Left colon (tissue), 2 donors: ENCODE measurements around the gene ROS1. TPM values are rescaled to one million over a fixed set of nuclear protein-coding genes. Genes with fewer than 3 reads are reported as not detected.
"Not testable (repeated sequence)": the region's sequence is repeated elsewhere in the genome, so short reads cannot be mapped to it uniquely, and the experiment has no call there.

Experiments used
- ATAC-seq: fragments of 200-7000 bp; cut with Tn5 transposase; one replicate; pipeline ENCODE4 v1.9.1; 2020; ENCODE audit warnings: mild to moderate bottlenecking, moderate library complexity
- DNase-seq, 2 donors: peaks; one replicate each; pipeline ENCODE4 v3.0.0-alpha.2; 2020
- intact Hi-C, 2 donors: fragments of 100-400 bp; cut with DNase I in 1 of 2; cut with micrococcal nuclease in 1 of 2; formaldehyde crosslinking; loops; one replicate each; pipeline versions ENCODE4 v1.11.2 to v1.14.0; 2022; cut with DNase I, micrococcal nuclease
- total RNA-seq, 2 donors: library from RNA; stranded (reverse); fragmentation: NEBNext Ultra II Directional; extraction: Animal tissue kit (Norgen Biotek cat#: 25700); gene quantifications; one replicate each; pipeline ENCODE4 v1.2.1, GENCODE V29; 2021
- donor health status: DM: no; HTN: no; CAD: no.
- donor health status: DM: yes; HTN: yes; CAD: no.

ROS1 gene
- total RNA-seq, 2 donors from 2014 or later = 1.7 to 2.6 TPM

- intact Hi-C loops = no loop called here
- ATAC-seq (no peak), DNase-seq (no peak)
These were observed 21.1 kb upstream of the ROS1 start for GRCh38 chr6:117446861-117447260.

- DNase-seq (no peak), ATAC-seq (no peak)
- intact Hi-C loops = loop anchor here in 1 of 2 donors (5.0 kb wide), 1 partner anchor 163 kb away; no protein-coding TSS in a partner anchor
These were observed 18.9 kb upstream of the ROS1 start for GRCh38 chr6:117444600-117444999.

- DNase-seq, ATAC-seq: not testable (repeated sequence)
- intact Hi-C loops = loop anchor here in 1 of 2 donors (5.0 kb wide), 1 partner anchor 165 kb away; no protein-coding TSS in a partner anchor
These were observed 16.6 kb upstream of the ROS1 start for GRCh38 chr6:117442313-117442712.

DNA sequence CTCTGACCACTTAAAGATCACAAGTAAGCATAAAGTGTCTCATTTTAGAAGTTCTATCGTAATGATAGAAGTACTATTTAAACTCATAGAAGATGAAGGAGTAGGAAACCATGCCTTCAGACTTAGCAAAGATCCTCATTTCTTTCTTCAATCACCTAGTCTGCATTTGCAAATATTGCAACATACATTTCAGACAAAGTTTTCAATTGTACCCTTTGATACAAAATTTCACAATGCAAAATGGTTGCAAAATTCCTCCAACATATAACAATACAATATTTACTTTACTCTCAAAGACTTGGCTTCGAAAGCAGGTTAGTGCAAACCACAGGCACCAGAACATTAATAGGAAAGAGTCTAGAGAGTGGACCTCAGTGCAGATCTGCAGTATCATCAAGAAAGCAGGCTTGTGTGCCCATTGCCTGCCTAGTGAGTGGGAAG lies 16.1 kb upstream of the ROS1 start:
- no peak for ATAC-seq
- intact Hi-C loops = loop anchor here in 1 of 2 donors (5.0 kb wide), 1 partner anchor 165 kb away; no protein-coding TSS in a partner anchor
- no peak for DNase-seq

GRCh38 chr6:117440706-117441525 lies 15.2 kb upstream of the ROS1 start:
- intact Hi-C loops = loop anchor here in 1 of 2 donors (5.0 kb wide), 1 partner anchor 166 kb away; no protein-coding TSS in a partner anchor
- ATAC-seq = no peak
- no peak for DNase-seq

- peak; percentile 60 for ATAC-seq
- intact Hi-C loops = no loop called here
- no peak for DNase-seq
These were observed 6.5 kb upstream of the ROS1 start for GRCh38 chr6:117432273-117432672.

- intact Hi-C loops = no loop called here
- DNase-seq (no peak), ATAC-seq (no peak)
These were observed 2.0 kb downstream of the ROS1 start for GRCh38 chr6:117423754-117424153.

DNA sequence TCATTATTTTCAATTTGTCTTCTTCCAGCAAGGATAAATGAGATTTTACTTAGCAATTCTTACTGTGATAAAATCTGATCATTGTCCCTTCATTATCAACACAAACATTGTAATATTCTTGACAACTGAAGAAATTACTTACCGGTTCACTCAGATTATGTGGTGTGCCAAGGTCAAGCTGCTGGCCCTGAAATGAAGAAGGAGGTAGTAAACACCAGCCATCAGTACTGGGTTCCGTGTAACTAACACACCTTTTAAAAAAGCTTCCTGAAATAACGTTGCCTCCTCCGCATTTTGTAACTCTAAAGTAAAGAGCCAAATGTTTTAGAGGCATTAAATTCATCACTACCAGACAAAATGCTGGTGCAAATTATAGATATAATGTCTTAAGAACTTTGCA lies 7.4 kb downstream of the ROS1 start:
- peak; percentile 78 for ATAC-seq
- DNase-seq = no peak
- intact Hi-C loops = no loop called here

DNA sequence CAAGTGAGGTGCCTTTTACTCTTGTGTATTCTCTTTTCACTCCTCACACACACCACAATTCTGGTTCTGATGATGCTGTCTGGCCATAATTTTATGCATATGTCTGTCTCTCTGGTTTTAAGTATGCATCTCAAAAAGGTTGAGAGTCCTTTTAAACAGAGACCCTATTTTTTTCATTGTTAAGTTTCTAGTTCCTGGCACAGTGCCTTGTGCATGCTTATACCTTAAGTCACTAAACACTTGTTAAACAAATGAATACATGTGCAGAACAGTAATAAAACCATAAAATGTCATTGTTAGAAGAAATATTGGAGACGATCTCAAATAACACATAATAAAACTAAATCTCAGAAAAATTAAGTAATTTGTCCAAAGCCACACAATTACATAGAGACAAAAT lies 7.9 kb downstream of the ROS1 start:
- intact Hi-C loops = no loop called here
- peak; percentile 48 for ATAC-seq
- no peak for DNase-seq

DNA sequence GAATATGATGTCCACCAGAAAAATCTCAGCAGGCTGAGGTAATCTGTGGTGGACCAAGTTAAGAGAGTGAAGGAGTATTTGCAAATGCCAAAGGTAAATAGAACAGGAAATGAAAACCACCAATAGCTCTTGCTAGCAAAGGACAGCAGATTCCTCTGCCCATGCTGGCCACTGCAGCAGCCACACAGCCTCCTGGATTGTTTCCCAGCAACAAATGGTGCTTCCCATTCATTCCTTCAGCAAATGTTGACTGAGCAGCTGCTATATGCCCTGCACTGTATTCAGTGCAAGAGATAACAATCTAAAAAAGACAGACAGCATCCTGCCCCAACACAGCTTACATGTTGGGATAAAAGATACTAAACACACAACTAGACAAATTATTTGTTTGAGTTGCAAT lies 11.0 kb downstream of the ROS1 start:
- intact Hi-C loops = no loop called here
- ATAC-seq = peak; percentile 46
- DNase-seq = no peak

- intact Hi-C loops = no loop called here
- ATAC-seq (no peak), DNase-seq (no peak)
These were observed 14.3 kb downstream of the ROS1 start for GRCh38 chr6:117411474-117411873.

DNA sequence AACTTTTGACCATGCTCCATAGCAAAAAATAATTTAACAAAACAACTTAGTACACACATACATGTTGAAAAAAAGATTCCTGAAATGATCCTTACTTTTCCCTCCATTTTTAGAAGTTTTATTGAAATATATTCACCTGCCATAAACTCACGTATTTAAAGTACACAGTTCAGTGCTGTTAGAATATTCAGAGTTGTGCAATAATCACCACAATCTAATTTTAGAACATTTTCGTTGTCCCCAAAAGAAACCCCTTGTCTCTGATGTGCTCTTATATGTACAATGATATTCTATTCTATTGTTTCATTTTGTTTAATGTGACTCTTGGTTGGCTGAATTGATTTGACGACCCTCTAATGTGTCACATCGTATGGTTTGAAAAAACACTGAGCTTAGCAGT lies 15.9 kb downstream of the ROS1 start:
- intact Hi-C loops = no loop called here
- ATAC-seq (no peak), DNase-seq (no peak)

DNA sequence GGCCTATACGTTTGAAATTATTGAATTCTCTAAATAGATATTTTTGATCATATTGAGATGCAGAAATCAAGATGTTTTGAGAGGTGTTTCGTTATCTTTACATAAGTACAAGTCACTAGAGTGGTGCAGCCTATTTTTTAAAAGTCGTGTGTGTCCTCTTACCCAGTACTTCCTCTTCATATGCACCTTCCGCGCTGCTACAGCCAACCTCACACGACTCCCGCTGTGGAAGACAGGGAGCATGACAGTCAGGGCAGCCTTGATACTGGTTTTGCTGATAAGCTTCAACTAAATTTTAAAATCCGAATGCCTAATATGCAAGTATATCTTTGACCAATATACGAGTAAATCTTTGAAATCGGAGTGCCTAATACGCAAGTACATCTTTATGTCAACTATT lies 16.3 kb downstream of the ROS1 start:
- ATAC-seq = no peak
- DNase-seq = no peak
- intact Hi-C loops = no loop called here

DNA sequence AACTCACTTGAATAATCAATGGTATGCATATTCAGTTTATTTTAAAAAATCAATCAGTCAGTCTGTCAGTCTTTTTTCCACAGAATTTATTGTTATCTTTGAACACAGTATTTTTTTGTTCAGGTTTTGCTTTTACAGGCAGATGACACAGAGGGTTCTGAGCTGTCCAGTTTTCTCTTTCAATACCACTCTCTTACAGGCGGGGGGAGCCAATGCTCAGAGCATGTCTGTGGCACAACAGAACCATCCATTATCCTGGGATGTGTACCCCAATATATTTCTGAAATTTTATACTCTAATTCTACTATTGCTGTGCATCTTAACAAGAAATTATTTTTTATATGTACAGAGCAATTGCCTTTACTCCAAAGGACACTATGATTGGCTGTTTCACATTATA lies 21.2 kb downstream of the ROS1 start:
- intact Hi-C loops = no loop called here
- no peak for DNase-seq
- ATAC-seq = no peak

DNA sequence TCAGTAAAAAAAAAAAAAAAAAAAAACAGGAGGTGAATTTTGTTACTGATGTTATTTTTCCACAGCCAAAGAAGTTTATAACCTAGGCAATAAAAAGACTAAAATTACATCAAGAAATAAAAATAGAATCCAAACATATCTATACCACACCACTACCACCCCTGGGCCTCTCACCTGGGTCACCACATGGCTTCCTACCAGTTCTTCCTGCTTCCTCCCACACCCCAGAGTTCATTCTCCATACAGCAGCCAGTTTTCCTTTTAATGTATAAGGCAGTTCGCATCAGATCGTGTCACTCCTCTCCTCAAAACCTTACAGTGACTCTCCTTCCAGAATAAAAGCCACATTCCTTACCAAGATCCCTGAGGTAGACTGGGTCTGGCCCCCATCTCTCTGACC lies 23.9 kb downstream of the ROS1 start:
- ATAC-seq (peak; percentile 88), DNase-seq (no peak)
- intact Hi-C loops = no loop called here

DNA sequence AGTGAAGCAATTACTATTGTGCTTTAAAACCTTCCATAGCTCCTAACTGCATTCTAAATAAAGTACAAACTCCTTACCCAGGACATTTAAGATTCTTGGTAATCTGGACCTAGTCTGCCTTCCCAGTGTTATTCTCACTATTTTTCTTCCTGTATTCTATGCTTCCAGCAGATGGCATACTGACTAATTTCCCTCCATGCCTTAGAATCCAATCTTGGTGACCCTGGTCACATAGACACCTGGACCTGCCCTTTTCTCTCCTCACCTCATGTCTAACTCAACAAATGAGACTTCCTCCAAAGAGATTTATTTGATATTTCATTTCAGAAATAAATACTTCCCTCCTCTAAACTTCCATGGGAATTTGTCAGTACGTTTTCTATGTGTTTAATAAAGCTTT lies 25.8 kb downstream of the ROS1 start:
- intact Hi-C loops = no loop called here
- peak; percentile 61 for ATAC-seq
- DNase-seq = no peak

DNA sequence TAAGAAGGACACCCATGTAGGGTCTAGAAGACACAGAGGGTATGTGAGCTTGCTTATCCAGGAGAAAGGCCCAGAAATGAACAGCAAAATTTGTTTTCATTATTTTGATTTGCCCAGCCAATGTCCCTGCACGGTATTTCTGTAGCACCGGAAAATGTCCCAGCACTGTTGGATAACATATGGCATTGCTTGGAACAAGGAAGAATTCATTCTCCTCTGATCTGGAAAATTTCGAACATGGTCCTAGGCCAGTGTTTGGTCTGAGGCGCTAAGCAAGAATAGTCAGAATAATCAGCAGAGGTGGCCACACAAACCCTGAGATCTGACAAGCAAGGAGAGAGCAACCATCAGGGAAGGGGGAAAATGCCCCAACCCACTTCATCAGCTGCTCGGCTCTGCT lies 26.6 kb downstream of the ROS1 start:
- DNase-seq (no peak), ATAC-seq (no peak)
- intact Hi-C loops = no loop called here

GRCh38 chr6:117397536-117398227 lies 28.1 kb downstream of the ROS1 start:
- no peak for DNase-seq
- intact Hi-C loops = no loop called here
- ATAC-seq = no peak

DNA sequence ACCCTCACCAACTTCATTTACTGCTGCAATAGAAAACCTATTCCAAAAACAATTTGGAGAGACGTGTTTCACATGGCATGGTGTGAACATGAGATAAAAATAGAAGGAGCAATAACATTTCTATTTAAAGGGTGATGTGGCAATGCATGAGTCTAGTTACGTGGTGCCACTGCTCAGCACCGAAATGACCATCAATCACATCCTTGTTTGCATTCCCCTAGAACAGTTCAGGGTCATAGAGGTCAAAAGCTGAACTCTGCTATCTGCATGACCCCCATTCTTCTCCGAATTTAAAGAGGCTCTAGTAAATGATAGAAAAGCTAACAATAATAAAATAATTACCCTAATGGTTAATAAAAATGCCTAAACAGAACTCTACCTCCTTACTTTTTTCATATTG lies 29.5 kb downstream of the ROS1 start:
- DNase-seq = no peak
- ATAC-seq = no peak
- intact Hi-C loops = no loop called here

- ATAC-seq (no peak), DNase-seq (no peak)
- intact Hi-C loops = no loop called here
These were observed 30.6 kb downstream of the ROS1 start for GRCh38 chr6:117395164-117395563.
